Fibroblast of mammary gland (primary cell): ENCODE measurements around the gene USP12.
A peak's percentile ranks its signal among the peaks of the same experiment; 100 is the strongest.

ENCODE experiments used
- DNase-seq: peaks from one replicate; pipeline ENCODE4 v3.0.0-alpha.2; 2010; ENCODE audit warnings: low read depth
- H3K4me3 ChIP-seq: 2 replicates; pipeline ENCODE4 v1.5.1; 2011; ENCODE audit warnings: low read depth, mild to moderate bottlenecking, low read length, moderate library complexity; ENCODE audit not compliant: control insufficient read depth
- CTCF ChIP-seq: conservative IDR thresholded peaks from 2 replicates; pipeline ENCODE4 v1.5.1; 2011; ENCODE audit warnings: low read depth, low read length, inconsistent platforms; ENCODE audit not compliant: control insufficient read depth, insufficient read depth

USP12 gene

GRCh38 chr13:27035892-27036235 lies 135.7 kb downstream of the USP12 start:
- no peak for TF ChIP-seq CTCF

GRCh38 chr13:27034678-27035111 lies 136.9 kb downstream of the USP12 start:
- H3K4me3 ChIP-seq: no peak overlapping the region
- TF ChIP-seq CTCF: no peak
- DNase-seq: no peak

More at GRCh38 chr13:27035892-27036235, 135.7 kb downstream of the USP12 start:
- H3K4me3 ChIP-seq: no peak overlapping the region
- peak; percentile 48 for DNase-seq

GRCh38 chr13:27028683-27029480 lies 142.7 kb downstream of the USP12 start:
- no peak for DNase-seq
- H3K4me3 ChIP-seq: no peak overlapping the region
- TF ChIP-seq CTCF: no peak

GRCh38 chr13:27027086-27027667 lies 144.4 kb downstream of the USP12 start:
- DNase-seq: no peak
- H3K4me3 ChIP-seq: no peak overlapping the region
- no peak for TF ChIP-seq CTCF

GRCh38 chr13:27026396-27026795 lies 145.2 kb downstream of the USP12 start:
- H3K4me3 ChIP-seq: no peak overlapping the region
- TF ChIP-seq CTCF: no peak
- no peak for DNase-seq

- no peak overlapping the region for H3K4me3 ChIP-seq
- TF ChIP-seq CTCF: no peak
- no peak for DNase-seq
These were observed 146.7 kb downstream of the USP12 start for GRCh38 chr13:27024776-27025492.
